GM21737 (cell line): ENCODE data around the gene NAT14.
A peak's percentile ranks its signal among the peaks of the same experiment; 100 is the strongest.

ENCODE experiments used
- ATAC-seq: cut with Tn5 transposase; IDR thresholded peaks from one replicate; pipeline ENCODE4 v1.9.1; 2021; ENCODE audit warnings: mild to moderate bottlenecking, moderate library complexity; ENCODE audit not compliant: unreplicated experiment

NAT14 gene

DNA sequence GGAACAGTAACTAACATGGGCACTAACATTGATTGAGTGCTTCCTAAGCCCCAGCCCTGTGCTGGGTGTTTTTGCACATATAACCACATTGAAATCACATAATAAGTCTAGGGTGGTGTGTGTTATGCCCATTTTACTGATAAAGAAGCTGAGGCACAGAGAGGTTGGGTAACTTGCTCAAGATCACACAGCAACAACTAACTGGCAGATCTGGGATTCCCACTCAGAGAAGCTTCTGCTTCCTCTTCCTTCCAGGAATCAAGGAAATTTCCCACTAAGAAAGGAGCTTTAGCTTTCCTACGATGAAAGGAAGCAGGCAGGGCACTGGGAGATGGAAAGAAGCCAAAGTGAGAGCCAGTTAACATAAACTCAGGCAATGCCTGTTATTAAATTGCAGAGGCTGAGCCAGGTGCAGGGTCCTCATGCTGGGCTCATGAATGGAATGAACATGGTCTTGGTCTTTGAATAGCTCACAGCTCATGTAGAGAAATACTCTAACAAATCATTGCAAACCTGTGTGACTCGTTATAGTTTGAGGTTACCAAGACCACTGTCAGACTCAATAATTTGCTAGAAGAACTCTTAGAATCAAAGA is 13.4 kb downstream of the NAT14 start:
- no peak for ATAC-seq

DNA sequence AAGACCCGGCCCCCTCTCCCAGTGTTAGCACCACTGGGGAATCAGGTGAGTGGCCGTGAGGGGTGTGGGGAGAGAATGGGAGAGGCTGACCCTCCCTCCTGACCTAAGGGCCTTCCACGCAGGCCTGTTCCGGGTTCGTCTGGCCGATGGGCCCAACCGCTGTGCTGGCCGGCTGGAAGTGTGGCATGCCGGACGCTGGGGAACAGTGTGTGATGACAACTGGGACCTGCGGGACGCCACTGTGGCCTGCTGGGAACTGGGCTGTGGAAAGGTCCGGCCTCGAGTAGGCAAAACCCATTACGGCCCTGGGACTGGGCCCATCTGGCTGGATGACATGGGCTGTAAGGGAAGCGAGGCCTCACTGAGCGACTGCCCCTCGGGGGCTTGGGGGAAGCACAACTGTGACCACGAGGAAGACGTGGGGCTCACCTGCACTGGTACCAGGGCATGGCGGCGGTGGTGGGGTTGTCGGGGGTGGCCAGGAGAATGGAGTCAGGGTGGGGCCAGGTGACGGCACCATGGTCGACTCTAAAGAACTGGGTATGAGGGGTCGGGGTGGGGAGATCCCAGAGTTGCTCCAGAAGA is 15.5 kb downstream of the NAT14 start:
- no peak for ATAC-seq

DNA sequence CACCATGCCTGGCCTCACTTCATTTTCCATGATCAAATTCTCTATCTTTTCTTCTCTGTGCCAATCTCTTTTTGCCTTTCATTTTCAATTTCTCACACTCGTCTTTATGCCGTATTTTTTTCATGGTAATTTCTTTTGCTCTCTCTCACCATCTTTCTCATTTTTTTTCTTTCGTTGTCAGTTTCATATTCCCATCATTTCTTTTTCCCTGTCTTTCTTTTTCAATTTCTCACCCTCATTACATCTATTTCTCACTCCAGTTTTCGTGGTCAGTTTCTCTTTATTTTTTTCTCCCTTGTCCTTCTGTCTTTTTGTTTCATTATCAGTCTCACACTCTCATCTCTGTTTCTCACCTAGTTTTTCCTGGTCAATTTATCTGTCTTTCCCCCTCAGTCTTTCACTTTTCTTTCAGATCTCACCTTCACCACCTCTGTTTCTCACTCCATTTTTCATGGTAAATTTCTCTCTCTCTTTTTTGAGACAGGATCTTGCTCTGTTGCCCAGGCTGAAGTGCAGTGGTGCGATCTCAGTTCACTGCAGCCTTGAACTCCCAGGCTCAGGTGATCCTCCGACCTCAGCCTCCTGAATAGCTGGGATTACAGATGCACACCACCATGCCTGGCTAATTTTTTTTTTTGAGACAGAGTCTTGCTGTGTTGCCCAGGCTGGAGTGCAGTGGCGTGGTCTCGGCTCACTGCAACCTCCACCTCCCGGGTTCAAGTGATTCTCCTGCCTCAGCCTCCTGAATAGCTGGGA is 17.4 kb downstream of the NAT14 start:
- ATAC-seq = no peak

DNA sequence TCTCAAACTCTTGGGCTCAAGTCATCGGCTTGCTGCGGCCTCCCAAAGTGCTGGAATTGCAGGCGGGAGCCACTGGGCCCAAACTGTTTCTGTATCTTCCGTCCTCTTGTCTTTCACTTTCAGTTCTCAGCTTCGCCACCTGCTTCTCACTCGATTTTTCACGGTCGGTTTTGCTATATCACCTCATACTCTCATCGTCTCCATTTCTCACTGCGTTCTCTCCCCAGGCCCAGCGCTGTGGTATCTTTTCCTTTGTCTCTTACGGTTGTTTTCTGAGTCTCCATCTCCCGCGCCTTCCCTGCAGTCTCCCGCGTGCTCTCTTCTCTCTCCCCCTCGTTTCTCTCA is 18.1 kb downstream of the NAT14 start:
- ATAC-seq = no peak

DNA sequence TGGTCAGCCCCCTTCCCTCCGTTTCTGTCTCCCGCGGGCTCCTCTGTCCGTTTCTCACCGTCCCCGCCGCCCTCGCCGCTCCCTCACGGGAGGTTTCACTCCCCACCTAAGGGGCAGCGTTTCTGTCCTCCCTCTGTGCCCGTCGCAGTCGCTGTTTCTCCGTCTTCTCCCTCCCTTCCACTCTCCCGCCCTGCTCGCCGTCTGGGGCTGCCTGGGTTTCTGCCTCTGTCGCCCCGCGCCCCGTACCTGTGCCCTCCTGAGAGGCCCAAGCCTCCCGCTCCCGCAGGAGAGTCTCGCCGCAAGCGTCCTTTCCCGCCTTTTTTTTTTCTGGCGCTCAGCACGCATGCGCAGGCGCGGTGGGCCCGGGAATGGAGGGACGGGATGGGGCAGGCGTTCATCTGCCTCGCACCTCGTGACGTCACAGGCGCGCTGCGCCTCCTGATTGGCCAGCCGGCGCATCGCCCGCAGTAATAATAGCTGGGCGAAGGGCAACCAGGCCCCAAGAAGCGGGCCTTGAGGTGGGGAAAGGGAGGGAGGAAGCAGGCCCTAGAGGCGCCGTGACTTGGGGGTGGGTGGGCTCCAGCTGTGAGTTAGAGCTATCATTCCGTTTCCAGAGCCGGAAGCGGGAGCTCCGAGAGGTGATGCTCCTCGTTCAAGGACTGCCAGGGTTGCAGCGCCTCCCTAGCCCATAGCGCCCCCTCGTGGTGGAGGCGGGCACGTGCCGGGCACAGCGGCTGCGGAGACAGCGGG is 18.7 kb downstream of the NAT14 start:
- ATAC-seq = peak; percentile 82

DNA sequence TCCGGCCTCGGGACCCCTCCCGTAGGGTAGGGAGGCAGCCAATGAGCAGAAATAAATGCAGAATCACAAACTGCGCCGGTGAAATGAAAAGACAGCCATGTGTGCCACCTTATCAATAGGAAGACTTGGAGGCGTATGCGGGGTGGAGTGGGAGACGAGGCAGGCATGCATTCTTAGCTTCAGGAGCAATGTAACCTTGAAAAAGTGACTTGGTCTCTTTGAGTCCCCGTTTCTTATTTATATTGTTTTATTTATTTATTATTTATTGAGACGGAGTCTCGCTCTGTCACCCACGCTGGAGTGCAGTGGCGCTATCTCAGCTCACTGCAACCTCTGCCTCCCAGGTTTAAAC is 19.2 kb downstream of the NAT14 start:
- ATAC-seq = no peak

DNA sequence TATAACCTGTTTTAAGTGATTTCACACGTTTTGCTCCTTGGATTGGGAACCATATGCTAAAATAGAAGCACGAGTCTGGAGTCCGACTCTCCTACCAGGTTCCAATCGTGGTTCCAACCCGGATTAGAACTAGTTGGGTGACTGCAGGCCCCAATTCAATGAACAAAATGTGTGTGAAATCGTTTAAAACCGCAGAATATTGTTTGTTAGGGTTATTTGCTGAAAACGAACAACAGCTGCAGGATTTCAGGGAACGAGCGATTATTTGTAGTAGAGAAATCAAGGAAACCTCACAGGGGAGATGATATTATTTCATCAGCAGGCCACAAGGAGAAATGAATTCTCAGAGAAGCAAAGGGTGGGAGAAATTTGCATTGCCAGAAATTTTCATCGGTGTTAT is 20.0 kb downstream of the NAT14 start:
- ATAC-seq = no peak

DNA sequence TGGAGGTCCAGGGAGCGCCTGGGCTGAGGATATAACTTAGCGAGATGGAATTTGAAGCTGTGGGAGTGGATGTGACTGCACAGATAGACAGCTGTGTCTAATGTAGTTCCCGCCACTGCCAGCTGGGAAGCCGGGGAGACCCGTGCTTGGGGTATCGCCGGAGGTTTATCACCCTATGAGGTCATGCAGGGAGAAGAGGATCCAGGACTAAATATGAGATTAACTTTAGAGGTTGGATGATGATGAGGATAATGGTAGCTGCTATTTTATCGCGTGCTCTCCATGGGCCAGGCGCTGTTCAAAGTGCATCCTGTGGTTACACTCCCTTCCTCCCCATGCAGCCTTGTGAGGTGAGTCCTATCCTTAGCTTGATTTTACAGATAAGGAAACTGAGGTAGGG is 23.1 kb downstream of the NAT14 start:
- no peak for ATAC-seq

DNA sequence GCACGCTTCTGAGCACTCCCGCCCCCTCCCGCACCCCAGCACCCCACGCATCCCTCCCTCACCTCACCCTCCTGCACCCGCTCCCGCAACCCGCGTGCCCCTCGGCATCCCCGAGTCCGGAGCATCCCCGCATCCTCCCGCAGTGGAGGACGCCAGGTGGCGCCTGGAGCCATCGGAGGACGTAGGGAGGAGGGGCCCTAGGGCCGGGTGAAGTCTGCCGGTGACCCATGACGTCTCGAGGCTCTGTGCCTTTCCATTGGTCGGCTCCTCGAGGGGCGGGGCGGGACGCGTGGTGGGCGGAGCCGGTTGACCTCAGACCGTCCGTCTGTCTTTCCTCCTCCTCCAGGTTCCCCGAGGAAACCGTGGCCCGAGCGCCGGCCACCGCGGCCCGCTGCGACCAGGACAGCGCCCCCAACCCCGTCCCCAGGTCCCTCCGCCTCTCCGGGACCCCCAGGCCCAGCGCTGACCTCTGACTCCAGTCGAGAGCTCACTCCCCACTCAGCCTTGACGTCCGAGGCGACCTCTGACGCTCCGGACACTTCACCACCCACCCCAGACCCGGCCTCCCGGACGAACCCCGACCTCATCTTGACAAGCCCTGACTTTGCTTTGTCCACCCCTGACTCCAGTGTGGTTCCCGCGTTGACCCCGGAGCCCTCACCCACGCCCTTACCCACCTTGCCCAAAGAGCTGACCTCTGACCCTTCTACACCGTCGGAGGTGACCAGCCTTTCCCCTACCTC is 32.1 kb downstream of the NAT14 start:
- ATAC-seq = peak; percentile 97

DNA sequence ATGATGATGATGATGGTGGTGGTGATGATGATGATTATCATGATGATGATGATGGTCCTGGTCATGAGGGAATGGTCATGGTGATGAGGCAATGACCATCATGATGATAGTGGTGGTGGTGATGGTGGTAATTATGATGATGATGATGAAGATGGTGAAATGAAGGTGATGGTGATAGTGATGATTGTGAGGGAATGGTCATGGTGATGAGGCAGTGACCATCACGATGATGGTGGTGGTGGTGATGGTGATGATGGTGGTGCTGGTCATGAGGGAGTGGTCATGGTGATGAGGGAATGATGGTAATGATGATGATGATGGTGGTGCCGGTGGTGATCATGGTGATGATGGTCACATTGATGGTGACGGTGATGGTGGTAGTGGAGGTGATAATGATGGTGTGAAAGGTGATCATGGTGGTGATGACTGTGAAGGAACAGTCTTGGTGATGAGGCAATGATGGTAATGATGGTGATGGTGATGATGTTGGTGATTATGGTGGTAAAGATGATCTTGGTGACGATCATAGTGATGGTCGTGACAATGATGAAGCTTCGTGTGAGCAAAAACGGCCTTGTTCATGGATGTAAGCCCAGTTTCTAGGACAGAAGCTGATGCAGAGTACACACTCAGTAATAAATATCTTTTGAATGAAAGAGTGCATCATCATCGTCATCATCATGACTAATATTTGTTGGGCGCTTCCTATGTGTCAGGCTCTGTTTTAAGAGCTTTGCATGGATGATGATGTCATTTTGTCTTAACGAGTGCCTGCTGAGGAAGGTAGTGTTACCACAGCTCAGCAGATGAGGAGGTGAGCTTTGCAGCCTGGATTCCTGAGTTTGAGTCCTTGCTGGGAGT is 34.7 kb downstream of the NAT14 start:
- ATAC-seq = no peak

DNA sequence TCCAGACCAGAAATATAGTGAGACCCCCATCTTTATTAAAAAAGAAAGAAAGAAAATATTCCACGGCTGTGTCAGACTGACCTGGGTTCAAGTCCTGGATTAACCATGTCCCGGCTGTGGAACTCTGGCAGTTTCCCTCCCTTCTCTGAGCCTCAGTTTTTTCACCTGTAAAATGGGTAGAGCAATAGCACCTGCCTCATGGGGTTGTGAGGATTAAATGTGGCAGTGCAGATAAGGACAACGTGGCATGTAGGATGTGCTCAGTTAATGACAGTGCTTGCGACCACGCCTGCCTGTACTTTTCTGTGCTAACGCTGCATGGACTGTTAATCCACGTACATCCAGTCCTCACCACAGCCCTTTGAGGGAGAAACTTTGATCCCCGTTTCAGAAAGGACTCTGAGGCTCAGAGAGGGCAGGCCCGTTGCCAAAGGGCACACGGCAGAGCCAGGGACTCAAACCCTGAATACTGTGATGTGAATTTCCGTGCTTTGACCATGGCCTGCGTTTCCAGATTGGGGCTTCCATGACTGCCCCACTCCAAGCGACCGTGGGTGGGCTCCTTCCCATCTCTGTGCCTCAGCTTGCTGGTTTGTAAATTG is 35.8 kb downstream of the NAT14 start:
- no peak for ATAC-seq

DNA sequence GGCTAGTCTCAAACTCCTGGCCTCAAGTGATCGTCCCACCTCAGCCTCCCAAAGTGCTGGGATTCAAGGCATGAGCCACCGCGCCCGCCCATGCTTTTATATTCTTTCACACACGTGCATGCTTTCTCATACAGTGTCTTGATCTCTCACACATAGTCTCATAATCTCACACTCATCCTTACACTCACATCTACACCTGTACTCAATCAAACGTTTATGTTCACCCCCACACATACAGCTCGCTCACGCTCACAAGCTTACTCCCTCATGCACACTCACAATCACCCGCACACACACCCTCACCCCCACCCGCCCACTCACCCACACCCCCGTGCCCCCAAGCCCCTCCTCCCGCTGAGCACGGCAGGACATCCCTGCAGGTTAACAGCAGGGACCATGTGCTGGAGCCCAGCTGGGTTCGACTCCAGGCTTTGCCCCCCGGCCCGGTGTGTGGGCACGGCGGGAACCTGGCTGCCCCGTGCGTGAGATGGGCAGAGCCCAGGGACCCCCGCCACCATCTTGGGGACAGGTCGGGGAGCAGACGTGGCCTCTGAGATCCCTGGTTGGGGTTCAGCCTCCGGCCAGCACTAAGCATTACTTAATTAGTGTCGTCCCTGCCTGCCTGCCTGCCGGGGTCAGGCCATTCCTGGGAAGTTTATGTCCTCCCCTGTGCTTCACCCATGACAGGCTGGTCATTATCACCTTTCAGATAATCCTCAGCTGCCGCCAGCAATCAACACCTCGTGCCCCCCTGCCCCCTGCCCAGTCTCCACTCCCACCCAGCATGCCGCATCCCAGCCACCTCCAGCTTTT is 40.5 kb downstream of the NAT14 start:
- no peak for ATAC-seq

DNA sequence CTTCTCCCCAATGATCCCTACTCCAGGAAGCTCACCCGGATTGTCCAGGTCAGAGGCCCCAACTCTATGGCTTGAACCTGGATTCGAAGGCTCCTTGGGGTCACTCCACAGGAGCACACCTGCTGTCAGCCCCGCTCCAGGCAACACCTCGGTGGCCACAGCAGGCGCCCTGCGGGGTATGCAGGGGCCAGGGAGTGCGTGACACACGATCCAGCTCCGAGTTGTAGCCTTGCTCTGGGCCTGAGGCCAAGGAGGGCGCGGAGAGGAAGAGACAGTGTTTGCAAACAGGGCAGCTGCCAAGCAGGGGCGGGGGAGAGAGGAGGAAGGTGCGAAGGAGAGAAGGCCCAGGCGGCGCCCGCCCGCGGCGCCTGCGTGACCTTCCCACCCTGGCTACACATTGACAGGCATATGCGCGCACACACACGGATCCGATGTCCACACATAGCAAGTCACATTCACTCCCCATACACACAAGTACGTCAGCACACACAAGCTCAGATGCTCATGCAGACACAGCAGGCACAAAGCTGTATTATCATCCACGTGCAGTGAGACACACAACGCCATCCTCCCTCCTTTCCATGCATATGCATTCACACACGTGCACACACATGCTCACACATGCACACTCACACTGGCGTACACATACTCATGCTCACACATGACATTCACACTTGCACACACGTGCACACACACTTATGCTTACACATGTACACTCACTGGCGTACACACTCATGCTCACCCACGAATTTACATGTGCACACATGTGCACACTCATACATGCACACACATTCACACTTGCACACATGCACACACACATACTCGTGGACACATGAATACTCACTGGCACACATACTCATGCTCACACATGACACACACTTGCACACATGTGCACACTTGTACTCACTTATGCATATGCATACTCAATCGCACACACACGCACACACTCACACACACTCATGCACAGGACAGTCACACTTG is 41.5 kb downstream of the NAT14 start:
- ATAC-seq = no peak

DNA sequence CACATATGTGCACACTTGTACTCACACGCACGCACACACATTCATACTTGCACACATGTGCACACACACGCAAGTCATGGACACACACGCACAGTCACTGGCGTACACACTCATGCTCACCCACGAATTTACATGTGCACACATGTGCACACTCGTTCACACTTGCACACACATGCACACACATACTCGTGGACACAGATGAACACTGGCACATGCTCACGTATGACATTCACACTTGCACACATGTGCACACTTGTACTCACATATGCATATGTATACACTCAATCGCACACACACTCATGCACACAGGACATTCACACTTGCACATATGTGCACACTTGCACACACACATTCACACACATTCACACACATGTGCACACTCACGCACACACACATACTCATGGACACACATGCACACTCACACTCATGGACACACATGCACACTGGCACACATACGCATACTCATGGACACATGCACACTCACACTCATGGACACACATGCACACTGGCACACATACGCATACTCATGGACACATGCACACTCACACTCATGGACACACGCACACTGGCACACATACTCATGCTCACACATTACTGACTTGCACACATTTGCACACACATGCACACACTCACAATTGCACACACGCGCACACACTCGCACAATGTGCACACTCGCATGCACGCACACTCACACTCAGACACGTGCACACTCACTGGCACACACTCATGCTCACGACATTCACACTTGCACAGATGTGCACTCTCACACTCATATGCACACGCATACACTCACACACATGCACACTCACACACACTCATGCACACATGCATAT is 42.4 kb downstream of the NAT14 start:
- no peak for ATAC-seq

DNA sequence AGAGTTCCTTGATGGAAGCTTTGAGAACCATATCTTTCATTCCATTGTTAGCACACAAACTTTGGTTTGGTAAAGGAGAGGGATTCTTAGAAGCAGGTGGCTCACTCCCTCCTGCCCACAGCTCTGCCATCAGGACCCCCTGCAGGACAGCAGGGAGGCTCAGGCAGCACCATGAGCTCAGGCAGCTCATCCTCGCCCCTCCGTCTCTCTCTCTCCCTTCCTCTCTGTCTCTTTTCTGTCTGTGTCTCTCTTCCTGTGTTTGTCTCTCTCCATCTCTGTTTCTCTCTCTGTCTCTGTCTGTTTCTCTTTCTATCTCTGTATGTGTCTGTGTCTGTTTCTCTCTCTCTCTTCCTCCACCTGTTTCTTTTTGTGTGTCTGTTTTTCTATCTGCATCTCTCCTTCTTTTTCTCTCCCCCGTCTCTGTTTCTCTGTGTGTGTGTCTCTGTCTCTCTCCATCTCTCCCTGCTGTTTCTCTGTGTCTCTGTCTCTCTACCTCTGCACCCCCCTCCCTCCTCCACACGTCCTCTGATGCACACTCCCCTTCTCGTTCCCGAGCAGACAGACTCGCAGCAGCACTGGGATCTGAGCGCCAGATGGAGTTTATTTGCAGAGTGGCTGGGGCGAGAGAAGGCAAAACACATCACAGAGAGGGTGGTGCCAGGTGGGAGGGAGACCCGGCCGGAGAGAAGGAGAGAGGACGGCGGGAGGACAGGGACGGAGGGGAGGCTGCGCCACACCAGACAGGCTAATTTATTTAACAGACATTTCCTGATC is 43.2 kb downstream of the NAT14 start:
- no peak for ATAC-seq

DNA sequence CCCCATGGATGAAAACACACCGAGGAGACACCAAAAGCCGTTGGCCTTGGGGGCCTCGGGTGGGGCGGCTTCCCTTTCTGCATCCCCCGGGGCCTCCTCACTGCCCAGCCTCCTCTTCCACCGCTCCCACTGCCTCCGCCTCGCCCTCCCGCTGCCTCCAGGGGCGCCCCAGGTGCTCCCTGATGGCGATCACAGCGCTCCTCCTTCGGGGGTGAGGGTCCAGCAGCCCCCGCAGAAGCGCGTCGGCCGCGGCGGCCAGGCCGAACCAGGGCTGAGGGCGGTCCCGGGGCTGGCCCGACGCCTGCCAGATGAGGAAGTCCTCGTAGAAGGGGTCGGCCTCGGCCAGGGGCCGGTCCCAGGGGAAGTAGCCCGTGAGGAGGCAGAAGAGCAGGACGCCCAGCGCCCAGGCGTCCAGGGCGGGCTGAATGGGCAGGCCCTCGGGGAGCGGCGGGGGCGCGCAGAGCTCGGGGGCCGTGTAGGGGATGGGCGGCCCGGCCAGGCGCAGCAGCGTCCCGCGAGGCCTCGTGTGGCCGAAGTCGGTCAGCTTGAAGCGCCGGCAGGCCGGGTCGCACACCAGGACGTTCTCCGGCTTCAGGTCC is 44.7 kb downstream of the NAT14 start:
- ATAC-seq = no peak
